HG02759 (cell line): ENCODE measurements around the gene IL16.
"Not testable (repeated sequence)": the region's sequence is repeated elsewhere in the genome, so short reads cannot be mapped to it uniquely, and the experiment has no call there.

Experiments used
- ATAC-seq: cut with Tn5 transposase; IDR thresholded peaks from one replicate; pipeline ENCODE4 v1.9.1; 2021; ENCODE audit warnings: mild to moderate bottlenecking, moderate library complexity; ENCODE audit not compliant: unreplicated experiment

IL16 gene

DNA sequence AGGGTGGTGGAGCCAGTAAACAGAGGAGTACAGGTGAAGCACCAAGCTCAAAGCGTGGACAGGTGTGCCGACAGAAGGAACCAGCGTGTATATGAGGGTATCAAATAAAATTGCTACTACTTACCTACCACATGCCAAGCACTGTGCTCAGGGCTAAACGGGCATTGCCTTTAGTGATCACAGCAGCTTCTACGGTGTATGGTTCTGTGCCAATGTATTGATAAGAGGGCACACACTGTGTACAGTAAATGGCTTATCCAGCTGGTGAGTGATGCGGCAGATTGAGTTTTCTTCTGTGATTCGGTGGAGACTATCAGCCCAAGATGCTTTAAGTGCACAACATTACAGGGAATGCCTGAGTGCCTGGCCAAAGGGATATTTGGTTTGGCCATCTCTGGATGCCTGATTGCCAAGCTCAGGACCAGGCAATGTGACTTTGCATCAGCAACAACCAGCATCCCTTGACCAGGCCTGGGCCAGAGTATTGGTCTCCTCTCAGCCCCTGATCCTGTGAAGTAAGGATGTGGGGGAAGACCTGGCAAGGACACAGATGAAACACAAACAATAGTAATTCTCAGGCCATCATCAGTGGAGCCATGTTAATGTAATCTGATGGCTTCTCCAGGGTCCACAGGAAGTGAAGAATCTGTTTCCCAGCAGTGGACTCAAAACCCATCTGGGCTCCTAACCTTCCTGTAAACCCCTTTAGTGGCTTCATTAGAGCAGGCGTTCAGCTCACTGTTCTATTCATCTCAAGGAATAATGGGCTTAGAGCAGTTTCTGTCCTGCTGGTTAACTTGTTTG lies 113.2 kb downstream of the IL16 start:
- no peak for ATAC-seq

DNA sequence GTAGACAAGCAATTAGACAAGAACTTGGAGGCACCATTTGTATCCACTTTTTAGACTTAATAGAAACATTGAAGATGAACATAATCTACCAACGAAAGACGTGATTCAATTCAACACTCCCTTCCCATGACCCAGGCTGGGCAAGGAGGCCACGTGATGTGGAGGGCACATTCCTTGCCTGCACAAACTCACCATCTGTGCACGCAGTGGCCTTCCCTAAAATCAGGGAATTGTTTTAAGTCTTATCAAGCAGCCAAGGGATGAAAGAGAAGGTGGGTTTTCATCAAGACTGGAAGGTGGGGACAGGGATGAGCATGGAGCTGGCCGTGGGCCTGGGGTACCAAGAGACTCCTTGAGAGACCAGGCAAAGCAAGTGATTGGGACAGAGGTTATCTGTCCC lies 113.8 kb downstream of the IL16 start:
- ATAC-seq: no peak

DNA sequence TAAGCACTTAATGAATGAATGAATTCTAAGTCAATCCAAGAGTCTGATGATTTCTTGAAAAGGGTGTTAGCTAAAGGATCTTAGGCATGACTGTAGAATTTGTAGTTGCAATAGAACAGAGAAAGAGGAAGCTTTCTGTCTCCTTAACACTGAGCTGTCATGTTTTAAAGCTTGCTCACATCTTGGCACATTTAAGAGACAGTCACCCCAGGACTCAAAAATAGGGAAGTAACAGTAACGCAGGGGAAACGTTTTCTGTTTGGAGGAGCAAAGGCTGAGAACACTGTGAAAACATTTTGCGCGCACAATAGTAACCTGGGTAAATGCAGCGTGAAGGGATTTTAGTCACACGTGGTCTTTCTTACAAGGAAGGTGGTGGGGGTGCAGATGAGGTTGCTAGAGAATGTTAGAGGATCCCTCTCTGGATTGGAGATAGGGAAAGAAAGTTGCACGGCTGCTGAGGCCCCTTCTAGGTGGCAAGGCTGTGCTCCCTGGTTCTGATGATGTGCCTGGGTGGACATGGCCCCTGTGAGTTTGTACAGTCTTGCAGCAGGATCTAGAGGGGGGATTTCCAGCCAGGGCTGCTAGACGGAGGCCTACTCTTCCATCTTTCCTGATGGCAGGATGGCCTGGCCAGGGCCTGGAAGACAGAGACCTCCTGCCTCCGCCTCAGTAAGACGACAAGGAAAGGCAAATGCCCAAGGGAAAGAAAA lies 115.2 kb downstream of the IL16 start:
- ATAC-seq: peak; percentile 51

DNA sequence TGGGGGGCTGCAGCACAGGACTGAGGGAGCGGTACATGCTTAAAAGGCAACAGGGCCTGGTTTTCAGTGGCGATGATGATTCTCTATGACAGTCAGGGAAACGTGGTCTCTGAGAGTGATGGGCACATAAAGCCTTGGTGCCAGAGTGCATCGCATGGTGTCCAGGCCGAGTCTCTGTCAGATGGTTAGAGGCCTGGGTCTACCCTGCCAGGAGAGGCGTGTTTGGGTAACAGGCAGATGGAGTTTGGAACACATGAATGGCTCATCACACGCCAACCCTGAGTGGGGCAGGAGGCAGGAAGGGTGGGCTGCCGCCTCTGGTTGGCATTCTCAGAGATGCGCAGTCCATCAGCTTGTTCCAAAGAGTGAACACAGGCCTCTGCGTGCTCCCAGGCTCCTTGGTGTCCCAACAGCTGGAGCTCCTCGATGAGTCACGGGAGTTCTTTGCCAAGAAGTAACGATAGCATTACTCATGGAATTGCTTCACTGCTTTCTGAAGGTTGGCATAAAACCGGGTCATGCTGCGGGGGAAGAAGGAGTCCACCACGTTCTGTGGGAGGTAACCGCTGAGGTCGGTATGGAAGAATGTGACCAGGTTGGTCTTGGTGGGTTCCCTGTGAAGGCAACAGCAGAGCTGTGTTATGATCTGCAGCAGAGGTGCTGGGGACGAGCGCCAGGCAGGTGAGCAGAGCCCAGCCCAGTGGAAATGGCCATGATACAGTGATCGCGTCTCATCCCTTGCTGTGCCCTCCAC lies 116.3 kb downstream of the IL16 start:
- ATAC-seq: no peak

DNA sequence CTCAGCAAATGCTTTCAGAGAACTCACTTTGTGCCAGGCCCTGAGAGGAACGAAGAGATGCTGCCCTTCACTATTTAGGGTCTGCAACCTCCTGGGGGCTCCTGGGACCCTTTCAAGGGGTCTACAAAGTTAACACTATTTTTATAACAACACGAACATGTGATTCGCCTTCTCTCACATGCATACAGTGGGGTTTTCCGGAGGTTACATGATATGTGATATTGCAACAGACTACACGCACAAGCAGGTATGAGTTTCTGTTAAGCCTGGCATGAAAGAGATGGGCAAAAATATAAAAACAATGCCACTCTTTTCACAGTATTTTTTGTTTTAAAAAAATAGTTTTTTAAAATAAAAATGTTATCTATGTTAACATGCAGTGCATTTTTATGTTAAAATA lies 117.0 kb downstream of the IL16 start:
- ATAC-seq: no peak

DNA sequence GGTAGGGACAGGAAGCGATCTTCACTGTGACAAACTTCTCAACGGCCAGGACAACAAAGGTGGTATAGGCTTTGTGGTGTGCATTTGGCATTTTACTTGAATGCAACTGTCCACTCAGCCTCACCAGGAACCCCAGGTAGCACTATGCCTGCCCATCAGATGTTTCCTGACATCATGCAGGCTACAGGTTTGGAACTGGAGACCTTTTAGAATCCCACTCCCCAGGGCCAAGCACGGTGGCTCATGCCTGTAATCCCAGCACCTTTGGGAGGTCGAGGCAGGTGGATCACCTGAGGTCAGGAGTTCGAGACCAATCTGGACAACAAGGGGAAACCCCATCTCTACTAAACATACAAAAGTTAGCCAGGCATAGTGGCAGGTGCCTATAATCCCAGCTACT lies 117.7 kb downstream of the IL16 start:
- no peak for ATAC-seq

DNA sequence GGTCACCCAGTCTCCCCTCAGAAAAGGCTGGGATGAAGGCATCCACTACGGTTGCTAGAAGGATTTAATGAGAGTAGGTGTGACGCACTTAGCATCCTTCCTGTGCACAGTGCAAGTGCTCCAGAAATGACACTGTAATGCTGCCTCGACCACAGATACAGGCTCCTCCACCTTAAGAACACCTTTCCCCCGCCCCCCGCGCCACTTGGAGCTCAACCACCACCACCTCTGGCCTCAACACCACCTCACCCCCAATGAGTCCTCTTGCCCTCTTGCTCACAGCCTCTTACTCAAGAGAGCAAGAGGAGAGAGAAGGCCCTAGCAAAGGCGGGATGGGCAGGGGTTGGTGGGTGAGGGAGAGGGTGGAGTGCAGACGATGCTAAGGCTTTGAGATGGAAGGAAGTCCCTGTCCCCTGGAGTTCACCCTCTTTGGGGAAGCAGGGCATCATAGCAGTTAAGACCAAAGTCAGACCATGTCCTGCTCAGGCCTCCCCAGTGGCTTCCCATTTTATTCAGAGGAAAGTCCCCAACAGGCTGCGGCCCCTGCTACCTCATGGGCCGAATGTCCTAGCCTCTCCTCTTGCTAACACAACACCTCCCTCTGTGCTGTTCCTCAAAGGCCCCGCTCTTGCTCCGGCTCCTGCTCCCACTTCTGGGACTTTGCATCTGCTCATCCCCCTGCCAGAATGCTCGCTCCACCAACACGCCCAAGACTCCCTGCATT lies 118.9 kb downstream of the IL16 start:
- ATAC-seq: peak; percentile 38

DNA sequence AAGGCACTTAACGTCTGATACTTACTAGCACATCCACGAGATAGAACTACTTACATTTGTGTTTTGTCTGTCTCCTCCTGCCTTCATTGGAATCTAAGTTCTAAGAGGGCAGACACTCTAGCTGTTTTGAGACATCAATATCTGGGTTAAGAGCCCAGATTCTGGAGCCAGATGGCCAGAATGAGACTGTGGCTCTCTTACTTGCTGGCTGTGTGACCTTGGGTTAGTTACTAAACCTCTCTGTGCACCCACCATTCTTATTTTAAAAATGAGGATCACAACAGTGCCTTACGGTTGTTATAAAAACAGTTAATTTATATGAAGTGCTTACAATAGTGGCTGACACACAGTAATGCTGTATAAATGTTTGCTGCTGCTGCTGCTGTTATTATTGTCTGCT lies 119.6 kb downstream of the IL16 start:
- no peak for ATAC-seq

DNA sequence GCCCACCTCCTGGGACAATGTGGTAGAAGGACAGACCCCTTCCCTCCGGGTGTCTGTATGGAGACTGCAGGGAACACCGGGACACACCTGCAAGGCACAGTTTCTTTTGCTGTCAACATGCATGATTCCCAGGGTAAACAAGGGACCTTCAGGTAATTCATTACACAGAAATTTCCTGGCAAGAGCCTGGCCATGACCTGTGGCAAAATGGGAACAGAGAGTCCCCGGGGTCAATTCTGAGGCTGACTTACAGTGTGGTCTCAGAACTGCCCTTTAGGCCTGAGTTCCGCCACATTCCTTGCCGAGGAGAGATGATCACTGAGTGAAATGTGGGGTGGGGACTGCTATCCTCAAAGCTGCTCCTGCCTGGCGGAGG lies 121.0 kb downstream of the IL16 start:
- no peak for ATAC-seq

DNA sequence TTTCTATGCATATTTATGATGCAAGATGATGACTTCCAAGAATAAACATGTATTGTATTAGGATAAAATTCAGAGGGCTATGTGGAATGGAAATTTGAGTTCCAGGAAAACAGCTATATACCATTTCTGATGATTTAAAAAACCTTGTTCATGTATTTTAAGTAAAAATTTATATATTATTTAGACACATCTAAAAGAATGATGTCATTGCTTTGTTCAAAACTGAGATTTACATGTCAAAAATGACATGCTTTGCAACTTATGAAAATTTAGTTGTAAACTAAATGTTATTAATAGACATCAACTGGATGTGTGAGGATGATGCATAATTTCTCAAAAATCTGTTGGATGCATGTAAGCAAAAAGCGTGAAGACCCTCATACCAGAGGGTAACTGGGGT lies 125.0 kb downstream of the IL16 start:
- ATAC-seq: no peak

DNA sequence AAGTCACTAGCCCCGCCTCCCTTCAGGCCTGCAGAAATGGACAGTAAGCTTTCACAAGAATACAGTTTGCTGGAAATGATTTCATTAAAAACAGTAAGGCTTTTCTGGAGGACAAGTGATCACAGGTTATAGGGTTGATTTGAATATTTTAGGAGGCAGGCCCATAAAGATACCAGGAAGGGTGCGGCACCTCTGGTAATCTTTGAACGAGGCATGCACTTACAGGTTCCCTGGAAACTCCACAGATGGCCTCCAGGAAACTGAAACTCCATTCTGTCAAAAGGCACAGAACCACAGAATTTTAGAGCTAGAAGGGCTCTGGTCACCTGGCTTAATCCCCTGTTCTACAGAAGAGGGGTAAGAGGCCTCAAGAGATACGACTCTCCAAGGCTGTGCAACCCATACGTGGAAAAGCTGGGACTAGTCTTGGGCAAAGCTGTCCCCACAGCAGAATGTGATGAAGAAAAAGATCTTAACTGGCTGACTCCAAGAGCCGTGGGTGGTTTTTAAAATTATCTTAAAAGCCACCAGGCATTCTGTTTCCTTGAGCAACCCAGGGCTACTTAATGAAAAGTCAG lies 126.1 kb downstream of the IL16 start:
- no peak for ATAC-seq

DNA sequence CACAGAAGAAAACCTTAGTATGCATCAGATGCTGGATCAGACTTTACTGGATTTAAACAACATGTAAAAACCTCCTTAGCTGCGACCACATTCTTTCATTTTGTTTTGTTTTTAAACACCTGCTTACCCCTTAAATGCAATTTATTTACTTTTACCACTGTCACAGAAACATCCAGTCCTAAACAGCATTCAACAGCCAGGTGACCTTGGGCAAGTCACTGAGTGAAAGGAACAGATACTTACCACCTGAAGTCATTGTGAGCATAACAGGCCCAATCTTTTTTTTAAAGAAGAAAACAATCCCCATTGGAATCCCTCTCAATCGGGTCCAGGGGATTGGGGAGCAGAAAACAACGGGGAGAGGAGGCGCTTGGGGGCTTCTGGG lies 126.9 kb downstream of the IL16 start:
- ATAC-seq: peak; percentile 19

DNA sequence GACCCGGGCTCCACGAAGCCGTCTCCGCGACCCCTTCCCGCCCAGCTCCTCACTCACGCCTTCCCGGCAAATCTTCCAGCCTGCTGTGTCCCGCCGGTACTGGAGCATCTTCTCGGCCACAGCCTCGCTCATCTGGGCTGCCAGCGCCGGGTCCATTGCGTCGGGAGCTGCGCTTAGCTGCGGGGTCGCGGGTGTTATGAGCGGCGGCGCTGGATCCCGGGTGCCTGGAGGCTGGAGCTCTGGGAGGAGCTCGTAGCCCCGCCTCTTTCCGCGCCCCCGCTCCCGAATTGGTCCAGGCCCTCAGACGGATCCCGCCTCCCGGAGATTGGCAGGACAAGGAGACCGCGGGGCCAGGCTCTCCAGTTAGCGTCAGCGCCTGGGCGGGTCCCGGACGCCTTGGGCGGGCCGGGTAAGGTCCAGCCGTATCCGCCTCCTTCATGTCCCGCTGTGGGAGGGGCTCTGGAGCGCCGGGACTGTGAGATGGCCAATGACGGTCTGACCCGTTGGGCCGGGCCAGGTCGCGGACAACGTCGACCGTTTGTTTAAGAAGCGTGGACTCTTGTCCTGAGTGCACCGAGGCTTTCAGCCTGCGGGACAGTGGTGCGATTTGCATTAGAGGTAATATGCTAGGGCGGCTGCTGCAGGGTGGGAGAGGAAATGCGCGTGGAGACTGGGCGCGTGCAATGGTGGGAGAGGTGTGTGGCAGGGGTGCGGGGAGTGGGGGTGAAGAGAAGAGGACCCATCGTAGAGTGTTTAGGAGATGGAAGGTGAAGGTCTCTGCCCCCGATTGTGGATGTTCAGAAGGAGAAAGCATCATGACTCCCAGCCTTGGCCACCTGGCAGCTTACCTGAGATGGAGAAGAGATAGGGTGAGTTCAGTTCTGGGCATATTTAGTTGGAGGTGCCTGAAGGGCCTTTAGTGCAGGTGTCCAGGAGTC lies 127.5 kb downstream of the IL16 start, which contains the start of gene STARD5:
STARD5 (minus strand) TSS at position 198 of the 938 bp plus-strand sequence; CDS start at position 156, 42 bp downstream.
- peak; percentile 100 for ATAC-seq

DNA sequence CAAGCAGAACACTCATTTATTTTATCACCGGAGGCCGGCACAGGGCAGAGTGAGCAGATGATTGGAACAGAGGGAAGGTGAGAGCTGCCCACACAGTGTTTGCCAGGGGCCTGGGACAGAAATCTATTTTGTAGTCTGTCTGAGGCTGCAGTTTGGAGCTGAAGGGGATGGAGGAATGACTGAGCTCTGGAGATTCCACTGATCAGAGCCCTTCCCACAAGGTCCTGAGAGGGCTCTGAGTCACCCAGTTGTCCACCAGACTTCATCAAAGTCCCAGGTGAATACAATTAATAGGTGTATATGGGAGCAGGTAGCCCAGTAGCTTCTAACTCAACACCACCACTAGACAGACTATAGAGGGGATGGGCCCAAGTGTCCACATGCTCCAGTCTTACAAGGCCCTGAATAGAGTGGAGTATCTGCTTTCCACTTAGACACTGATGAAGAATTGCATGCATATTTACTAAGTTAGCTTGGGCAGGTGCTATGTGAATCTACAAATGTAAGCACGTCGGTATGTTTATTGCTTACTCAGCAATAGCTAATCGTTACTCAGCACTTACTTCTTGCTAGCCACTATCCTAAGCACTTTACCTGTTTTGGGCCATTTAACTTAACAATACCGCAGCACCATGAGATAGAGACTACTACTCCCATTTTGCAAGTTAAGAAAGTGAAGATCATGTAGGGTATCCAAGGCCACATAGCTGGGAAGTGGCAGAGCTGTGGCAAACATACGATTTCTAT lies 130.0 kb downstream of the IL16 start:
- ATAC-seq: no peak

DNA sequence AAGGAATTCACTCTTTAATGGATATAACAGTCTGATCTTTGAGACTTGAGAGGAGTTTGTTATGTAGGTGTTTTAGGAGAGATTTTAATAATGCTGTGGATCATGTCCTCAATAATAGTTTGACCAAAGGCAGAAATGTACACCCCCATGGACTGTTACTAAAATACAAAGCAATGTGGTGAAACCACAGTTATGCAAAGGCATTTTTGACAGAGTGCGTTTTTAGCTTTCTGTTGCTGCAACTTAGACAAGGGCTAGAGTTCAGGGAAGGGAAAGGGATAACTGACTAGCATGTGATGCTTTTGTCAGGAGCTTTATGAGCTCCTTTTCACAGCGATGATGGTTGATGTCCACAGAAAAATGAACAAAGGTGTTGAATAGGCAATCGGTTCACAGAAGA lies 130.8 kb downstream of the IL16 start:
- ATAC-seq: no peak

DNA sequence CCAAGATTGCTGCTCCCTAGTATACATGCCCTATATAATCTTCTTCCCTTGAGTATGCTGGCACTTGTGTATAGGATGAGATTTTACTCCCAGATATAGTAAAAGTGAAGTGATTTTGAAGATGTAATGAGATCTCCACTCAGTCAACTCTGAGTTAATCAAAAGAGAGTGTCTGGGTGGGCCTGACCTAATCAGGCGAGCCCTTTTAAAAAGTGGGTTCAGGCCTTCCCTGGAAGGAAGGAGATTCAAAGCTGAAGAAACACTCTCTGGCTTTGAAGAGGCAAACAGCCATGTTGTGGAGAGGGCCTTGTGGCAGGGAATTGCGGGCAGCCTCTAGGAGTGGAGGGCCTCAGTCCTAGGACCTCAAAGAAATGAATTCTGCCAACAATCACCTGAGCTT lies 132.8 kb downstream of the IL16 start:
- no peak for ATAC-seq

DNA sequence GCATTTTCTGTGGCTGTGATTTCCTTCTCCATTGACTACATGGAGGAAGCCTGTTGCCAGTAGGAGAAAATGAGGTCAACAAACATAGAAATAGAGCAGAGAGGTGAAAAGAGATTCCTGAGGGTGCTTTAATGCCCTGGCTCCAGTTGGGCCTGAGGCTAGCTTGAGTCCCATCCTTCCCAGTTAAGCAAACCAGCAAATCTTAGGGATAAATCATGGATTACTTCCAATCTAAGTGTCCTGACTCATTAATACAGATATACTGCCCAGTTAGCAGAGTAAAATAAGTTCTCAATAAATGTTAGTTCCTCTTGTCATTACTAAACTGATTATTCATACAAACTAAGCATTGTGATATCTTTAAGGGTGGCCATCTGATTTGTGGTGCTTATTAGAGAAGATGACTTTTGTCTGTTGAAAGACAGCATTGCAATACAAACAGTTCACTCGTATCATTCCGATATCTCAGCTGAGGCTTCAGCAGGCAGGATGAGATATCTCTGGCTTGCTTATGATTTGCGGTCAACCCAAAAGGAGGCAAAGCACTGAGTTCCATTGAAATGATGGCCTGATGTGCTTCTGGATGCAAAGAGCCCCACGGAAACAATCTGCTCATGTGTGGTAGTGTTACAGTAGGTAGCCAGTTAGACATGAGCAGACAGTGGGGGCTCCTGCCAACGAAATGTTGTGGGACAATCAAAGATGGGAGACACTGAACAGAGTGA lies 133.8 kb downstream of the IL16 start:
- no peak for ATAC-seq

DNA sequence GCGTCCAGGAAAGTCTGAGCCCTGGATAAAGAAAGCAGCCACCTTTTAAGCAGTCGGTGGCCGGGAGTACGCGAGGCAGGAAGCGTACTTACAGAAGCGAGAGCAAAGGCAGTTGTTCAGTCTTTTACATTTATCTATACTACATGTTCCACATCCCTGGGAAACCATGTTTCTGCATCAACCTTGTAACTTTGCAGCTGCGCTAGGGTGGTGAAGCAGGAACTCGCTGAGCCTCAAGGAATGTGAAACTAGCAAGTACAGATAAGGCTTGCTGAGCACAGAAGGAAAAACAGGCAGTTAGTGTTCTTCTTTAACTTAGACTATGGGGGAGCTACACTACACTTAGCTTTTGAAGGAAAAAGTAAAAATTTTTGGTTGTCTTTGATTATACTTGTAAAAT lies 134.5 kb downstream of the IL16 start:
- not testable (repeated sequence) for ATAC-seq
